ENCODE data around the gene PHF19. TPM values are rescaled to one million over a fixed set of nuclear protein-coding genes. Genes with fewer than 3 reads are reported as not detected.

PHF19 gene
- total RNA-seq, 1 donor from 2014 or later, result 55.3 TPM

GRCh38 chr9:120894321-120895148, 17.5 kb upstream of the PHF19 start:
- ATAC-seq (ENCODE audit: low read depth), result no peak
- POLR2A ChIA-PET, result interaction anchor here (0.7 to 12.1 kb wide), 7 partner anchors 9 to 49 kb away, joined by 5 to 179 read pairs (median 33); partner anchors contain the start of genes PHF19 and TRAF1
- H3K27ac Mint-ChIP-seq, result peak overlapping the region; percentile 18
- intact Hi-C loops (cut with micrococcal nuclease), result no loop called here
- DNase-seq, result no peak
- H3K9me3 Mint-ChIP-seq, result no peaks in the 10 kb centered on the region
- CTCF ChIA-PET, result interaction anchor here (1.4 kb wide), 1 partner anchor 9 kb away, joined by 3 read pairs; no protein-coding TSS in a partner anchor
- no peaks in the 10 kb centered on the region for H3K36me3 Mint-ChIP-seq (ENCODE audit: low read depth)
- no peak overlapping the region for H3K4me3 Mint-ChIP-seq
- TF ChIP-seq CTCF (IDR thresholded peaks at IDR 0.05), result no peak
- peaks cover 57% of the 10 kb centered on the region for H3K4me1 Mint-ChIP-seq
- H3K27me3 Mint-ChIP-seq, result no peaks in the 10 kb centered on the region

GRCh38 chr9:120893611-120894307, 16.8 kb upstream of the PHF19 start:
- Mint-ChIP-seq H3K27me3 (no peaks in the 10 kb centered on the region), H3K4me1 (peaks cover 58% of the 10 kb centered on the region), H3K4me3 (peak overlapping the region; percentile 61), H3K27ac (peak overlapping the region; percentile 90), H3K9me3 (no peaks in the 10 kb centered on the region), H3K36me3 (ENCODE audit: low read depth) (no peaks in the 10 kb centered on the region)
- ChIA-PET CTCF (interaction anchor here (0.8 to 1.2 kb wide), 2 partner anchors 10 to 33 kb away, joined by 3 read pairs; partner anchors contain the start of gene TRAF1), POLR2A (interaction anchor here (0.6 to 12.1 kb wide), 11 partner anchors 10 to 51 kb away, joined by 3 to 179 read pairs (median 7); partner anchors contain the start of genes PHF19 and TRAF1)
- intact Hi-C loops (cut with micrococcal nuclease), result no loop called here
- TF ChIP-seq CTCF (IDR thresholded peaks at IDR 0.05), result no peak
- no peak for DNase-seq
- peak; percentile 15 for ATAC-seq (ENCODE audit: low read depth)

- ChIA-PET CTCF (interaction anchor here (0.8 to 2.0 kb wide), 5 partner anchors 10 to 51 kb away, joined by 3 to 7 read pairs (median 3); partner anchors contain the start of gene TRAF1), POLR2A (interaction anchor here (0.6 to 12.1 kb wide), 17 partner anchors 9 to 1335 kb away, joined by 3 to 179 read pairs (median 5); partner anchors contain the start of genes FBXW2, PHF19, RAB14 and TRAF1)
- no peaks in the 10 kb centered on the region for H3K9me3 Mint-ChIP-seq
- no peak for TF ChIP-seq CTCF (IDR thresholded peaks at IDR 0.05)
- peak overlapping the region; percentile 61 for H3K4me3 Mint-ChIP-seq
- DNase-seq, result no peak
- peak; percentile 82 for ATAC-seq (ENCODE audit: low read depth)
- peak overlapping the region; percentile 90 for H3K27ac Mint-ChIP-seq
- intact Hi-C loops (cut with micrococcal nuclease), result loop anchor here (1.0 kb wide), 8 partner anchors 16 to 179 kb away; partner anchors contain the start of genes PHF19 and TRAF1
- no peaks in the 10 kb centered on the region for H3K36me3 Mint-ChIP-seq (ENCODE audit: low read depth)
- H3K4me1 Mint-ChIP-seq, result peaks cover 60% of the 10 kb centered on the region
- H3K27me3 Mint-ChIP-seq, result no peaks in the 10 kb centered on the region
Observed at GRCh38 chr9:120892748-120893610, 16.0 kb upstream of the PHF19 start.

GRCh38 chr9:120891884-120892747, 15.1 kb upstream of the PHF19 start:
- ChIA-PET CTCF (interaction anchor here (0.8 to 2.0 kb wide), 7 partner anchors 12 to 52 kb away, joined by 3 to 7 read pairs (median 3); partner anchors contain the start of gene TRAF1), POLR2A (interaction anchor here (1.0 to 12.1 kb wide), 11 partner anchors 11 to 310 kb away, joined by 3 to 179 read pairs (median 9); partner anchors contain the start of genes FBXW2, PHF19, RAB14 and TRAF1)
- no peaks in the 10 kb centered on the region for H3K9me3 Mint-ChIP-seq
- peak overlapping the region; percentile 61 for H3K4me3 Mint-ChIP-seq
- H3K36me3 Mint-ChIP-seq (ENCODE audit: low read depth), result no peaks in the 10 kb centered on the region
- no peaks in the 10 kb centered on the region for H3K27me3 Mint-ChIP-seq
- ATAC-seq (ENCODE audit: low read depth) (peak; percentile 55), DNase-seq (no peak)
- H3K27ac Mint-ChIP-seq, result peak overlapping the region; percentile 90
- intact Hi-C loops (cut with micrococcal nuclease), result loop anchor here (1.0 kb wide), 8 partner anchors 15 to 180 kb away; partner anchors contain the start of genes PHF19 and TRAF1
- peaks cover 56% of the 10 kb centered on the region for H3K4me1 Mint-ChIP-seq
- TF ChIP-seq CTCF (IDR thresholded peaks at IDR 0.05), result no peak

Data from activated B cell treated with CpG ODN at 0.5 μM for 24 hours (primary cell).